Hepatocyte (in vitro differentiated cells): Measurements from ENCODE around the gene ARF3.

ENCODE experiments used
- CTCF ChIP-seq: fragments of 200-600 bp; sonication (generic); IDR thresholded peaks from 2 replicates; pipeline ENCODE4 v1.5.1; 2016; ENCODE audit warnings: antibody characterized with exemption, mild to moderate bottlenecking; ENCODE audit not compliant: poor library complexity
- EZH2 ChIP-seq: fragments of 200-600 bp; sonication (generic); IDR thresholded peaks from 2 replicates; pipeline ENCODE4 v1.6.1; 2016; ENCODE audit warnings: antibody characterized with exemption, mild to moderate bottlenecking, borderline replicate concordance

GRCh38 chr12:48946943-48947342 lies 10.3 kb downstream of the ARF3 start:
- TF ChIP-seq CTCF (no peak), EZH2 (no peak)
